Fibroblast of skin of left quadriceps (primary cell): ENCODE results near the gene SUPT6H.

Experiments
- DNase-seq, 2 experiments: peaks; one replicate each; pipeline ENCODE4 v3.0.0-alpha.2; 2013; ENCODE audit warnings: low read depth in 2 of 2

The SUPT6H gene

DNA sequence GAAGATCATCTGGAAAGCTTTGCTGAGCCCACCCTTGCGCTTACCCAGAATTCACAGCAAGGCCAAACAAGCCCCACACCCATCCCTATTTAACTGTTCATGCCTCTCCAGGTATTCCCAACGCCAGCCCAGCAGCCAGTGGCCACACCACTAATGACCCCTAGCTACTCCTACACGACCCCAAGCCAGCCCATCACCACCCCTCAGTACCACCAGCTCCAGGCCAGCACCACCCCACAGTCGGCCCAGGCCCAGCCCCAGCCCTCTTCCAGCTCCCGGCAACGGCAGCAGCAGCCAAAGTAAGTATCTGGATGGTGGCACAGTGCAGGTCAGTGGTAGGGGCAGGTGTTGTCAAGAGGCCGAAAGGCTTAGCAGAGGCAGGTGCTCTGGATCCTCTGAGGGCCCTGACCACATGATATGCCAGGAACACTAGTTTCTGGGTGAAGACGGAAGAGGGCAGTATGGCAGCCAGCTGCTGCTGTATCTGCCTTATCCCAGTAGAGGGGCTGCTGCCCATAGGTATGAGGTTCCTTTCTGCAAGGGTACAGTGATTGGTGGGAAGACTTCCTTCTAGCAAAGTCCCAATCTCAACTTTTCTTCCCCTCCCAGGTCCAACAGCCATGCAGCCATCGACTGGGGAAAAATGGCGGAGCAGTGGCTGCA is 39.0 kb downstream of the SUPT6H start:
- DNase-seq: no peak

DNA sequence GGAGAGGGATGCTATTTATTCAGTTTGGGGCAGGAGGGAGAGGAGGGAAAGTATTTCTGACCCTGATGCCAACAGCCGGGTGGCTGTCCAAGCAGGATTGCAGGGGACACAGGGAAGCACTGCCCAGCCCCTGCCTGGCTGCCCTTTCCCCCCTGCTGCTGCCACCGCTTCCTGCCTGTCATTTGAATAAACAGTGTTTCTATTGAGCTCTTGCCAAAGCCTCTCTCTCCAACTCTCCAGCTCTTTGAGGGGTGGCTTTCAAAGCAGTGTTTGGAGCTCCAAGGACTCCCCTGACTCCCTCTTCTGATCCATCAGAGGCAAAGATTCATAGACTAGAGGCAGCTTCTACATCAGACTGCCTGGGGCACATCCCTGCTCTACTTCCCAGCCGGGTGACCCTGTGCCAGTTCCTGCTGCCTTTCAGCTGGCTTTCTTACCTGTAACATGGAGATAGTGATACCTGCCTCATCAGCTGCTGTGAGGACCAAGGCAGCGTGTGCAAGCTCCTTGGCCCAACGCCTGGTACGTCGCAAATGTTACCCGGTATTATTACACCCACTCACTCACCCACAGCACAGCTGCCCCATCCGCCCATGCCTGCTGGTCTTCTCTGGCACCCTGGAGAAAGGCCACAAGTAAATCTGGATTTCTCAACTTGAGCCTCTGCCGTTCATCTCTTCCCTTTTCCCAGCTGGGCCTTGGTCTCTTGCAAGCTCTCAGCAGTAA is 40.2 kb downstream of the SUPT6H start:
- no peak for DNase-seq

DNA sequence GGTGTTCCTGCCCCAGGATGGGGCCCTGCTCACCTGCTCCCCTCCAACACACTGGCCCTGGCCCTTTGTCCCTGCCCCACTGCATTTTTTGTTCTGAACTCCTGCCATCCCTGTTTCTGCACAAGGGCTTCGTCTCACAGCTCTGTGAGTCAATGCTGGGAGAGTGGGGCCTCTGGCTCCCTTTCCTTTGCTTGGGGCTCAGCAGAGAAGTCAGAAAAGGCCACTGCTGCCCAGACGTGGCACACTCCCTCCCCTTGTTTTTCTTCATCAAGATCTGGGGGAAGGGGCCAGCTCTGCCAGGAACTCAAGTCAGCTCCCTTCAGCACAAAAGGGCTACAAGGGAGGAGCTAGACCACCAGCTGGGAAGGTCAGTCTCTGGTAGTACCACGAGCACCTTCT is 40.7 kb downstream of the SUPT6H start:
- no peak for DNase-seq

DNA sequence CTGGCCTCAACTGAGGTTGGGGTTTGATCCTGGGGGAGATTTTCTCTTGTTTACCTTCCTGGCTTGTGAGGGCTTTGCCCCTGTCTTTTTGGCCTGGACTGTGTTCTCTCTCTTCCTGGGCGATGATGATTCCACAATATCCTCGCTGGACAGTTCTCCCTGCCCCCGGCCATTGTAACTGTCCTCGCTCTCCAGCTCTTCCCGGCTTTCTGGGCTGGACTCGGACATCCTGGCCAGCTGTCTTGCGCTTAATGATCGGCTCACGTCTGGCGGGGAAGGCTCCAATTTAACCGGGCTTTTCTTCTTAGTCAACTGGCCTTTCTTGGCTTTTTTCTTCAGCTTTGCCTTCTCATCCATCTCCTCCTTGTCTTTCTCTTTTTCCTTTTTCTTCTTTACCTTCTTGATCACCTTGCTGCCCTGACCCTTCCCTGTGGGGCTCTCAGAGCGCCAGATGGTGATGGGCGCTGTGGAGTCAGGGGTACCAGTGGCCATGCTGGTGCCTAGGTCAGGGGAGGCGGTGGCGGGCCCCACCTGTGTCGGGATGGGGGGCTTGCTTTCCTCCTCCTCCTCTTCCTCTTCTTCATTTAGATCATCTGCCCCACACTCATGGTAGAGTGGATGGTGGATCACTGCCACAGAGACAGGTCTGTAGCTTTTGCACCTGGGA is 41.7 kb downstream of the SUPT6H start:
- DNase-seq: no peak

DNA sequence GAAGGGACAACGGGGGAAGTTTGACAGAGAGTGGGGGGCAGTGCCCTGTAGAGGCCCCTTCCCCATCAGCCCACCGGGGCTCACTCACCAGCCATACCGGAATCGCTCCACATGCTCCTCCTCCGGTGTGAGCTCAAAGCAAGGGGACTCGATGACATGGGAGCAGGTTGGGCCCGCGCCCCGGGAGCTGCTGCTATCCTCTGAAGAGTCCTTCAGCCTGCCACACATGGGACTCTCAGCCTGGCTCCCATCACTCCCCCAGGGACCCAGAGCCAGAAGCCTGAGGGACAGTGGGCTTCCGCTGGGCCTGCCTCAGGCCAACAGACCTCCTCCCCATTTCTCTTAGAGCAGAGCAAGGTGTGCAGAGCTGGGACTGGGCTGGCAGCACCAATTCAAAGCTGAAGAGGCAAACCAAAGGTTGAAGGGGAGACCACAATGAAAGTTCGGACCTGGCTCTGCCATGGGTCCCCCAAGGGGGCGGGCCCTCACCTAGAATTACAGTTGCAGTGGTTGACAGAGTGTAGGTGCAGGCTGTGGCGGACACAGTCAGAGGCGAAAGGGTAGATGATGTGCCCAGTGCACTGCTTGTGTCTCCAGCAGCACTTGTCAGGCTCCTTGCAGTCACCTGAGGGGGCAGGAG is 42.3 kb downstream of the SUPT6H start:
- no peak for DNase-seq

DNA sequence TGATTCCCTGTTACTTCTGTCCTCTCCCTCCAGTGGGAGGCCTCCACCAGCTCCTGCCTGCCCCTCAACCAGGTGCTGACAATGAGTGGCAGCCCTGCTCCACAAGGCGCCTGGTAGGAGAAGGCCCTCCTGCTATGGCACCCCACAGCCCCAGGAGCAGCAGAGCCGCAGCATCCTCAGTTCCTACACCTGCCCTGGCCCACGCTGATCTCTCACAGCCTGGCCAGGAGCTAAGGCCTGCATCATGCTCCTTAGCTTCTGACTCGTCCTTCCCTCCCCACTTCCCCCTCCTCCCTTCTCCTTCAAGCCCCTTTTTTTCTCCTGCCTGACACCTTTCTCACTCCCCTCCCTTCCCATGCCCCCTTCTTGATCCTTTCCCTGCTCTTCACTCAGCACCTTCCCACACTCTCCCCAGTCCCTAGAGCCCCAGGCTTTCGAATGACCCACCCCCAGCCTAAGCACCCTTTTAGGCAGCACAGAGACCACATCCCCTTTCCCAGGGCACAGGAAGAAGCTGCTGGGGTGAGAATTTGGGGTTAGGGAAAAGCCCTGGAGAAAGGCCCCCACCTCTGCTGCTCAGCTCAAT is 43.2 kb downstream of the SUPT6H start:
- no peak for DNase-seq

DNA sequence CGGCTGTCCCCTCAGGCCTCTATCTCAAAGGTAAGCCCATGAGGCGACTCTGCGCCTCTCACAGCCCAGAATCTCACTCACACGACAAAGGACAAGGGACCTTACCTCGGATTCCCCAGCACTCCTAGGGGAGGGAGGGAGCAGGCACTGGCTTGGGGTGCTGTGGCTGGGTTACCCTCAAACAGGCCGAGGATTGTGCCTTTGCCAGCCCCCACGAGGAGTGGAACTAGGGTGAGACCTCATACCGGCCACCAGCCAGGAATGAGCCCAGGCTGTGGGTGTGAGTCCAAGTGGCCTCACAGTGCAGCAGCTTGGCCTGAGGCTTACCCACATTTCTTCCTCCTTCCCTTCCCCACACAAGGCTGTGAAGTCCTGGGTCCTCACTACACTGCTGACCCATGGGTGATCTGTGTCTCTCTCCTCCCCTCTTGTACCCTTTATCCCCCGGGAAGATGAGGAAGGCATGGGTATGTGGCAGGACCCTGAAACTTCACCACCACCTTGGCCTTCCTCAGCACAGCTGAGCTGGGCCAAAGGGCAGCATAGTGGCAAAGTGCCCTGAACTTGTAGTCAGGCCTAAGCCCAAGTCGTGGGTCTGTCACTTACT is 43.8 kb downstream of the SUPT6H start:
- DNase-seq: no peak

DNA sequence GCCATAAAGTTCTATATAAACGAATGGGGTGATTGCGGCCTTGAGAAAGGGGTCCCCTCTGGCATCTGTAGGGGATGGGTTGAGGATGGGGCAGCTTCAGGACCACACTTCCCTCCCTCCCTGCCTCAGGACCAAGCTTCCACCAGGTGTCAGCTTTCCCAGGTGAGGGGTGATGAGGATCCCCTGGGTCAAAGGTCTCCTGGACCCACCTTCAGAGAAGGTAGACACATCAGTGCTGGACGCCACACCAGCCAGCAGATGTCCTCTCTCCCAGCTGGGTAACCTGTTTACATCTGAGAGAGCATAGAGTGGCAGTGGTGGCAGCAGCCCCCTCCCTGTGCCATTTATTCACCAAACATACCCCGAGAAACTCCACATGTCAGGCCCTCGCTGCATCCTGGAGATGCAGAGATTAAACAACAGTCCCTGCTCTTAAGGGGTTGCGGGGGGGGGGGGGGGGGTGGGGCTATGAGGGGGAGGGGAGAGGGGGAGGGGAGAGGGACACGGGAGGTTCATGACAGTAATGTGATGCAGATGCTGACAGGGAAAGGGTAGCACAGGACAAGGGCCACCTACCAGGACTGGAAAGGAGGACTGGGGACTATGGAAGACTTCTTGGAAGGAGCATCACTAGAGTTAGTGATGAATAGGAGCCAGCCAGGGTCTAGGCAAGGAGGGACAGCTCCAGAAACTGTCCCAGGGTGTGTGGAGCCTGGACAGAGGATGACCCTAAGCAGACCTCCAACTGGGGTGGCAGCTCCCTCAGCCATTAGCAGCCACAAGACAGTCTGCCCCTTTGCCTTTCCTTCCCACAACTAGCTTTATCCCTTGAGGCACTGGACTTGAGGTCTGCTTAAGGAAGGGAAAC is 44.7 kb downstream of the SUPT6H start:
- DNase-seq: no peak

DNA sequence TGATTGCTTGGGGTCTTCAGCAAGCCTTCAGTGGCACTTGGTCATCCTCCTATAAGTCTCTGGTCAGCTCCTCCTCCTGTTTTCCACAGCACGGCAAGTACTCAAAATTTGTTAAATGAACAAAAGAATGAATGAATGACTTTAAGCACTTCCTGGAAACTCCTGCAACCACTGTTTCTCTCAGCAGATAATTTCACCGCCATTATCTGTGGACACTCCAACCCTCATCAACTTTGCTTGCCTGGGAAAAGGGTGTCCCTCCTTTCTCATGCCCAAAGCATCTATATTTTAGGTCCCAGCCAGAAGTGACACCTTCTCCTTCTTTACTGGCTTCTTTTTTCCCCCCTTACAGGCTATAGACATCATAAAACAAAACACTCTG is 45.3 kb downstream of the SUPT6H start:
- DNase-seq: no peak

DNA sequence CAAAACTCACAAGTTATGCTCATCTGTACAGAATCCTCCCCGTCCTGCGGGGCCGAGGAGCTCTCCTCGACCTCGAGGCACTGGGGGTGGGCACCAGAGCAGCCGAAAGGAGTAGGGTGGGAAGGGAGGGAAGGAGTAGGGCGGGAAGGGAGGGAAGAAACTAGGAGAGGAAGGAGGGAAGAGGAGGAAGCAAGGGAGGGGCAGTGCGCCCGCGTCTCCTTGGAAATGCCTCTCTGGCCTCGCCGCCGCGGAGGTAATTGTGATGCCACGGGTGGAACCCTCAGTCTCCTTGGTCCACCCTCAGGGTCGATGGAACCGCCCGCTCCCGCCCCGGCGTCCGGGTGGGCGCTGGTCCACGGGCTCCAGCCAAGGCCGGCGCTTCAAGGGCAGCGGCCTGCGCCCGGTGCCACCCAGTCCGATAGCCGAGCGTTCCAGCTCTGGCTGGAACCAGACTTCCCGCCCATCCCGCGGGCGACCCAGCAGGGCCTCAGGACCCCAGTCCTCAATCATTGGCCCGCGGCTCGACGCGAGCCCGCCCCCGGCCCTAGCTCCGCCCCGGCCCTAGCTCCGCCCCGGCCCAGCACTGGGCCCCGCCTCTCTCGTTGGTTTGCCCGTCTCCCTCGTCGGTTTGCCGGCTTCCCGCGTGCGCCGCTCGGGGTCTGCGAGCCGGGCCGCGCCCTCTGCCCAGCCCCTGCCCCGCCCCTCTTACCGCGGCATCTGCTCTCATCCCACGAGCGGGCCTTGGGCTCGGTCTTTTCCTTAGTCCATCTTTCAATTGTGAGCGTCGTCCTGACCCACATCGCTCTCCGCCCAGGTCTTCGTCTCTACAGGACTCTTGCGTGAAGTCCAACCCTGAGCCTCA is 49.1 kb downstream of the SUPT6H start:
- DNase-seq: peak; percentile 74 to 76

DNA sequence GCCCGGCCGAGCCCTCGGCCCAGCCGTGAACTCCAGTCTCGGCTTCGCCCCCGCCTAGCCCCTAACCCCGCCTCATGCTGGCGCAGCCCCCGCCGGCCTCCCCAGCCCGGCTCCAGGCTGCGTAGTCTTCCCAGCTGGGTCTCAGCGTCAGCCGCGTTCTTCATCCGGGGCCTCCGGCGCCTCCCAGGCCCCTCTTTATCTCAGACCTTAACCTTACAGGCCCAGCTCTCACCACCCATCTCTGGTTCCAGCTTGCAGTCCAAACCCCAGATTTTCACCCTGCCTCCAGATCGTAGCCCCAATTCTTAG is 49.7 kb downstream of the SUPT6H start, which contains the start of gene PROCA1:
Gene PROCA1, minus strand, starts transcription at position 166 of the 309 bp plus-strand sequence. CDS start 228 bp downstream, outside the sequence.
- DNase-seq: no peak

DNA sequence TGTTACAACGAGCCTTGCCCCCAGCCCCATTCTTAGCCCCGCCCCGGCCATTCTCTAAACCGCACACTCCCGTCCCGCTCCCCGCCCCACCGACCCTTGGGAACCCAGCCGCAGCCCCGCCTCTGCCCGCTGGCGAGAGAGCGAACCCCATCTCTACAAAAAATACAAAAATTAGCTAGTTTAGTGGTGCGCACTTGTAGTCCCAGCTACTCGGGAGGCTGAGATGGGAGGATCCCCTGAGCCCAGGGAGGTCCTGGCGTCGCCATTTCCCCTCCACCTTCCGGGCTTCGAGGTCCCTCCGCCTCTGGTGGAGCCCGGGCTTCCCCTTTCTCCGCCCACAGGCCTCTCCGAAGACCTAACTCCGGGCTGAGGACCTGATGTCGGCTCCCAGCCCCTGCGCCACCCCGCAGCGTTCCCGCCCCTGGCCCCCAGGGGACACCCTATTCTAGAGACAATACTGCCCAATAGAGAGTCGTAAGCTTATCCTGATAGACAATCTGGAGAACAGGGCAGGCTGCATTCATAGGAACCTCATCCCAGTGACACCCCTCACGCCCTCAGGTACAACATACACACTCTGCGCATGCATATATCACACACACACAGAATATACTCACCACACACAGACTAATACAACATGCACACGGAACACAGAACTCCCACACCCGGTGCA is 50.2 kb downstream of the SUPT6H start:
- DNase-seq: no peak

DNA sequence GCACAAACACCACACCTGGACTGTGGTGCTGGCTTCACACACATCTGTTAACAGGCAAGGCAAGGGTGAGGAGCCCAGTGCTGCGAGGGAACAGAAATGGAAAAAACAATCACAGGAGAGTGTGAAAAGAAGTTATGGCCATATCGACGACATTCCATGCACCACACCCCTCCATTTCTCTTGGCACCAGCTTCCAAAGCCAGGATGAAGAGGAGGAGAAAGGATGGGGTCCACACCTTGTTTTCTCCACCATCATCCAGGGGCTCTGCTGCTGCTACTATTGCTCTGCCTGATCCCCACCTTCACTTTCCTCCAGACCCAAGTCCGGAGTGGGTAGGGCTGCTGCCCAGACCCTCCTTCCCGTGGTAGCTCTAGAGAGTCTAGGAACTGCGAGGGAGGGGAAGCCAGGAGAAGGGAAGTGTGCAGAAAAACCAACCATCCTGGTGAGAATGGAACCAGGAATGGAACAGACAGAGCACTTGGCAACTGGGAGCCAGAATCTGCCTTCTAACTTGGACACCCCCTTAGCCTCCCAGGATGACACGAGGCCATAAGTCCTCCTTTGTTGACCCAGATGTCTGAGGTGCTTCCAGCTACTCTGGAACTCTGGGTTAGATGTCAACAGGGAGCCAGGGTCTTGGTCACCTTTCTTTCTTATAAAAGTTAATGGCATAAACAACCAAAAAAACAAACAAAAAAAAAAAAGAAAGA is 50.9 kb downstream of the SUPT6H start:
- no peak for DNase-seq

DNA sequence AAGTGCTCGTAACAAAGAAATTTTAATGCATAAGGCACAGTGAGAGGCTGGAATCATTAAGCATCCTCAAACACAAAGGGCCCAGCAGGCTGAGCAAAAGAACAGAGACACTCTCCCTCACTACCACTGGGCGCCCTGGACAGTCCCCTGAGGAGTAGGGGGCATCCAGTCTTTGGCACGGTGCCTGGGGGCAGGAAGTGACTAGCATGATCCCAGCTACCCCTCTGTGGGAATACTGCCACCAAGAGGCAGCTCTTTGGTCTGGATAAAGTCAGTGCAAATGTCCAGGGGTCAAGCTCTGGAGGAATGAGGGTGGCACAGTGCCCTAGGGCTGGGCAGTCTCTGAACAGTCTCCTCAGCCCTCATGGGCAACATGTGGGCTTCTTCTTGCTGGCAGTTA is 52.3 kb downstream of the SUPT6H start:
- DNase-seq: no peak

DNA sequence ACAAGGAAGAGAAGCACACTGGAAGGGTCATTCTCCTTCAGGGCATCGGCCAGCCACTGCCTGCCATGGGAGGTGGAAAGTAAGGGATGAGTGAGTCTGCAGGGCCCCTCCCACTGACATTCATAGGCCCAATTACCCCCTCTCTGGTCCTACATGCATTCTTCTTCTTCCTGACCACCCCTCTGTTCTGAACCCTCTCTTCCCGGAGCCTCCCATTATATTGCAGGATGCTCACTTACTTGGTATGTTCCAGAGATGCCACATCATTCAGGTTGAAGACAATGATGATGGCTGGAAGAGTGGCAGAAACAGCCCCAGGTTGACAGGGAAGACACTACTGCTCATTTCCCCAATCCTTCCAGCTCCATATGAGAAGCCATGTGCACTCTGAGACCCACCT is 53.2 kb downstream of the SUPT6H start:
- no peak for DNase-seq

DNA sequence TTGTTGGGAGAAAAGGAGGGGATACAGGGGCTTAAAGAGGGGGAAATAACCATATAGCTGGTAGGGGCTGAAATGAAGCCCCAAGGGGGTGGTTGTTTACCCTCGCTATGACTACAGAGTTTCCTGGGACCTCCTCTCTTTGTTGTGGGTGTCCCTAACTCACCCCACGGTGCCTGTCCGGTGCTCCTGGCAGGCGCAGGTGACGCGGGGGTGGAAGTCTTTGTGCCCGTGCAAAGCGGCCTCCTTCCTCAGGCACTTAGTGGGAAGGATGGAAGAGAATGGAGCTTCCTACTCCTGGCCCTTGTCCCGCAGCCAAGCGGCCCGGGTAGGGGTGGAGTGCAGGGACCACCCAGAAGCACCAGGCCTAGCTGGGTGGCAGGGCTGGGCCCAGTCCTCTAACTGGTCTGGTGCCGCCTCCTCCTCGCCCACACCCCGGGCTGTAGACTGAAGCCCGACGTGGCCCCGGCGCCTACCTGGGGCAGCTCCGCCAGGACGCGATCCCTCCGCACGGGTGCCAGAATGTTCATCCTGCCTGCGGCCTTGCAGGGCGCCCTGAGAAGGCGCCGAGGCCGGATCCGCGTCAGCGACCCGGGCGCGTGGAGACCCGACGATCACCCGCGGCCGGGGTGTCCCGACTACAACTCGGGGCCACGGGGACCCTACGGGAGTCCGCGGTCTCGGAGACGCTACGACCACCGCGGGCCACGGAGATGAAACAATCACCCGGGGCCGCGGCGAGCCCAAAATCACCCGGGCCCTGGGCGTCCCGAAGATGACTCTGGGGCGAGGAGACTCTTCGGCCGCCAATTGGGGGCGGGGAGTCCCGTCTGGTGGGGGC is 55.0 kb downstream of the SUPT6H start:
- no peak for DNase-seq

DNA sequence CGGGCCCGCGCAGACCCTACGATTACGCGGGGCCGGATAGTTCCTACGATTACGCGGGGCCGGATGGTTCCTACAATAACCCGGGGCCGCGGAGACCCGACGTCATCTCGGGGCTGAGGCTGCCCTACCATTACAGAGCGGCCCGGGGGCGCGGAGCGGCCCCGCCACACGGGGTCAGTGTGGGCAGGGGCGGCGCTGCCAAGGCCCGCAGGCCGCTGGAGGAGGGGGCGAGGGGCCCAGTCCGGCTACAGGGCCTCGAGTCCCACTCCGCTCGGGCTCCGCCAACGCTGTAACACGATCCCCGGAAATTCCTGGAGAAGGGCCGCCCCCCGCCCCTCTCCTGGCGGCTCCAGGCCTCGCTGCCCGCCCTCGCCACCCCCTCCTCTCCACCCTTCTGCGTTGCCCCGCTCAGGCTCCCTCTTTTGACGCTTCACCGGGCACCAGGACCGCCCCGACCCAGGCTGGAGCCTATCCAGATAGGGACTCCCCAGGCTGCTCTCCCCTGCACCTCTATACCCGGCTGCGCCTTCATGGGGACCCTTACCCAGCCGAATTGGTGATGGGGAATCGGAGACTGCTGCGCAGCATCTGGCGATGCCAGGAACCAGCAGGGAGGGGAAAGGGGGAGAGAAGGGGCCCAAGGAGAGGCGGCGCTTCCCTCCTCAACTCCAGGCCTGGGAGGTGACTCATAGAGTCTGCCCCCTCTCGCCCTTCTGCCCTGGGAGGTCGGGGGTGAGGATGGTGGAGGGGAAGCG is 55.8 kb downstream of the SUPT6H start, which contains the start of gene RAB34:
Gene RAB34, minus strand, starts transcription at position 291 of the 755 bp plus-strand sequence. CDS start 602 bp downstream, outside the sequence.
- peak; percentile 80 to 83 for DNase-seq
